NCI-H748 (cell line): ENCODE measurements around the gene RAD51AP1.

ENCODE experiments used
- DNase-seq: peaks from one replicate; lab custom pipeline; 2025; ENCODE audit not compliant: unreplicated experiment; lab: John Stamatoyannopoulos, UW

RAD51AP1 gene

GRCh38 chr12:4540638-4541037 lies 1.9 kb downstream of the RAD51AP1 start:
- no peak for DNase-seq

GRCh38 chr12:4545195-4545594 lies 6.5 kb downstream of the RAD51AP1 start:
- no peak for DNase-seq

GRCh38 chr12:4552191-4552590 lies 13.5 kb downstream of the RAD51AP1 start:
- DNase-seq, result no peak

- no peak for DNase-seq
Measured at GRCh38 chr12:4553943-4554342, 15.3 kb downstream of the RAD51AP1 start.

- DNase-seq, result no peak
Measured at GRCh38 chr12:4555804-4556203, 17.1 kb downstream of the RAD51AP1 start.

- DNase-seq, result no peak
Measured at GRCh38 chr12:4556735-4557530, 18.2 kb downstream of the RAD51AP1 start.

- DNase-seq, result no peak
Measured at GRCh38 chr12:4557586-4557985, 18.9 kb downstream of the RAD51AP1 start.

GRCh38 chr12:4558171-4558570 lies 19.5 kb downstream of the RAD51AP1 start:
- DNase-seq, result no peak

GRCh38 chr12:4562034-4562657 lies 23.5 kb downstream of the RAD51AP1 start, which contains the start of gene DYRK4:
Gene DYRK4, plus strand, starts transcription at chr12:4562208. Its CDS starts 38 bp downstream, at chr12:4562246.
- DNase-seq, result peak; percentile 87

GRCh38 chr12:4563336-4563735 lies 24.6 kb downstream of the RAD51AP1 start:
- no peak for DNase-seq

- DNase-seq, result no peak
Measured at GRCh38 chr12:4564818-4565217, 26.1 kb downstream of the RAD51AP1 start.

- no peak for DNase-seq
Measured at GRCh38 chr12:4566474-4566873, 27.8 kb downstream of the RAD51AP1 start.

- no peak for DNase-seq
Measured at GRCh38 chr12:4567073-4567881, 28.6 kb downstream of the RAD51AP1 start.

- DNase-seq, result no peak
Measured at GRCh38 chr12:4569261-4569660, 30.6 kb downstream of the RAD51AP1 start.

- no peak for DNase-seq
Measured at GRCh38 chr12:4572680-4573079, 34.0 kb downstream of the RAD51AP1 start.

GRCh38 chr12:4579305-4580102 lies 40.8 kb downstream of the RAD51AP1 start:
- peak; percentile 23 for DNase-seq

- no peak for DNase-seq
Measured at GRCh38 chr12:4580281-4580688, 41.6 kb downstream of the RAD51AP1 start.

GRCh38 chr12:4584281-4584680 lies 45.6 kb downstream of the RAD51AP1 start:
- peak; percentile 9 for DNase-seq

GRCh38 chr12:4584896-4585295 lies 46.2 kb downstream of the RAD51AP1 start:
- DNase-seq, result no peak

GRCh38 chr12:4586500-4586899 lies 47.8 kb downstream of the RAD51AP1 start:
- no peak for DNase-seq

GRCh38 chr12:4587108-4587507 lies 48.4 kb downstream of the RAD51AP1 start:
- DNase-seq, result no peak
